ENCODE measurements around the gene ADSL.

- TF ChIP-seq CTCF (IDR thresholded peaks at IDR 0.05; ENCODE audit: low read depth, low read length) (no peak), EZH2phosphoT487 (IDR thresholded peaks at IDR 0.05; ENCODE audit: low read depth) (no peak)
Measured at GRCh38 chr22:40300884-40301672, 45.2 kb upstream of the ADSL start.
